Heart left ventricle (tissue), 16 donors: ENCODE results near the gene FBL. TPM values are rescaled to one million over a fixed set of nuclear protein-coding genes. Genes with fewer than 3 reads are reported as not detected.

Experiments
- ATAC-seq, 4 donors: fragments of 200-7000 bp; cut with Tn5 transposase; one replicate each; pipeline ENCODE4 v1.9.1; 2020 to 2022; ENCODE audit warnings: moderate library complexity in 4 of 4, mild to moderate bottlenecking in 3 of 4, moderate number of reproducible peaks in 1 of 4
- DNase-seq, 5 donors: peaks; one replicate each; pipeline ENCODE4 v3.0.0-alpha.2; 2020
- H3K27ac ChIP-seq, 12 donors: fragments of 200-600 bp; sonication (generic) in 4 of 12; one replicate each; pipeline versions ENCODE4 v1.5.0 to v1.8.0; 2016 to 2022; ENCODE audit warnings: mild to moderate bottlenecking in 2 of 12
- H3K27me3 ChIP-seq, 9 donors: fragments of 200-600 bp; sonication (generic) in 2 of 9; one replicate each; pipeline versions ENCODE4 v1.5.1 to v1.8.0; 2016 to 2022; ENCODE audit warnings: mild to moderate bottlenecking in 3 of 9
- H3K36me3 ChIP-seq, 9 donors: fragments of 200-600 bp; sonication (generic) in 2 of 9; one replicate each; pipeline versions ENCODE4 v1.5.0 to v1.8.0; 2018 to 2022; ENCODE audit warnings: mild to moderate bottlenecking in 2 of 9
- H3K4me1 ChIP-seq, 12 donors: fragments of 200-600 bp; sonication (generic) in 4 of 12; one replicate each; pipeline versions ENCODE4 v1.5.0 to v1.8.0; 2016 to 2022; ENCODE audit warnings: mild to moderate bottlenecking in 3 of 12
- H3K4me3 ChIP-seq, 12 donors: fragments of 200-600 bp; sonication (generic) in 4 of 12; one replicate each; pipeline versions ENCODE4 v1.5.0 to v1.8.0; 2017 to 2022; ENCODE audit warnings: mild to moderate bottlenecking in 9 of 12, moderate library complexity in 4 of 12
- H3K9me3 ChIP-seq, 12 donors: fragments of 200-600 bp; sonication (generic) in 4 of 12; one replicate each; pipeline versions ENCODE4 v1.5.0 to v1.8.0; 2016 to 2022; ENCODE audit warnings: mild to moderate bottlenecking in 1 of 12
- POLR2A ChIP-seq, 2 donors: fragments of 450-650 bp; IDR thresholded peaks; one replicate each; pipeline ENCODE4 v1.6.1; 2017; ENCODE audit warnings: antibody characterized with exemption in 2 of 2, mild to moderate bottlenecking in 2 of 2, moderate library complexity in 2 of 2
- WGBS, 4 donors: extraction: QIAGEN DNeasy Blood & Tissue Kit in 2 of 4; methylation state at CpG; one replicate each; pipeline versions ENCODE4 v1.1.5 to v1.1.7; 2013 to 2018; 5-methylcytosine and 5-hydroxymethylcytosine counted together
- intact Hi-C, 10 donors: fragments of 100-400 bp; cut with DNase I; formaldehyde crosslinking; loops; one replicate each; pipeline versions ENCODE4 v1.11.1 to v1.14.2; 2022
- polyA plus RNA-seq, 2 donors: library from polyadenylated mRNA; stranded (reverse); fragments of 200-250 nt; gene quantifications; one replicate each; pipeline ENCODE4 v1.2.3, GENCODE V29; 2013
- total RNA-seq, 9 donors: library from RNA; depleted of rRNA in 2 of 9; stranded (reverse); fragments of >200 nt in 2 of 9; fragmentation: NEBNext Ultra II Directional in 3 of 9; extraction: Animal tissue kit (Norgen Biotek cat#: 25700) in 3 of 9; gene quantifications; one replicate each; pipeline versions ENCODE4 v1.1.0 to v1.2.4, GENCODE V29; 2016 to 2023
- TF ChIP-seq, protein P1 (sequence below), 12 donors: fragments of 200-600 bp; sonication (generic) in 4 of 12; IDR thresholded peaks; one replicate each; pipeline versions ENCODE4 v1.5.0 to v1.8.0; 2018 to 2022; ENCODE audit warnings: antibody characterized with exemption in 12 of 12, mild to moderate bottlenecking in 5 of 12
- donor health status: ischemic (EF 13 %, LVEDD 7.1; RV severe dilation, severe dysfunction).
- donor health status: healthy with polysubstance abuse.
- donor health status: DM: no; HTN: yes; CAD: no.
- donor health status: DM: no; HTN: no; CAD: no.
- donor health status: ischemic (EF 25% LVEDD 6.9; RV normal size, moderate dysfunction).
- donor health status: ischemic (EF 25% LVEDD 5.7; RV mildly dilated, moderate dysfunction).
- donor health status: healthy.
- donor health status: DM: yes; HTN: yes; CAD: no.
- donor health status: ischemic (EF 35%, LVEDD 5.7; RV mildly dilated, moderate dysfunction).
- donor health status: nonischemic (EF 11% LVEDD 7.7; RV severe dilation, severe dysfunction).
- donor health status: DM: yes; HTN: yes; CAD: no.
- donor health status: PGD.
- donor health status: ischemic (EF 29% LVEDD 5.4; RV normal size, mild dysfunction).
- donor health status: nonischemic (EF 23%, LVEDD 6.1; RV moderate dilation, normal function).

The FBL gene
- total and polyA plus RNA-seq, 11 donors, result 44.3 to 169 (median 72.5) TPM

DNA sequence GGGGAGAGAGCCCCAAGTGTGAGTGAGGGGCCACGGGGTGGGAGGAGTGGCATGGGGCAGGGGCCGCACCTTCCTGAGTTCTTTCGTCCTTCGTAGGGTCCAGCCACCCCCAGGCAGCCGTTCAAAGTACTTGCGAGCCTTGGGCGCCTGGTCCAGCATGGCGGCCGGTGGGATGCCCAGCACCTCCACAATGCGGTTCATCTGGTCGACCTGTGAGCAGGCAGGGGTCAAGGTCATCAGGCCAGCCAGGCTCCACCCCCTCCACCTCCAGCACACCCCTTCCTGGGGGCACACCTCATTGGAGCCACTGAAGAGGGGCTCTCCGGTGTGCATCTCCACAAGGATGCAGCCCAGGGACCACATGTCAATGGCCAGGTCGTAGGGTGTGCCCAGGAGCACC, 19.0 kb downstream of the FBL start:
- intact Hi-C loops, result no loop called here
- H3K36me3 ChIP-seq, result peaks cover 0 to 68% (median 63%) of the 10 kb centered on the region in 9 donors
- no peak for TF ChIP-seq POLR2A (IDR thresholded peaks at IDR 0.05)
- TF ChIP-seq, protein P1, sequence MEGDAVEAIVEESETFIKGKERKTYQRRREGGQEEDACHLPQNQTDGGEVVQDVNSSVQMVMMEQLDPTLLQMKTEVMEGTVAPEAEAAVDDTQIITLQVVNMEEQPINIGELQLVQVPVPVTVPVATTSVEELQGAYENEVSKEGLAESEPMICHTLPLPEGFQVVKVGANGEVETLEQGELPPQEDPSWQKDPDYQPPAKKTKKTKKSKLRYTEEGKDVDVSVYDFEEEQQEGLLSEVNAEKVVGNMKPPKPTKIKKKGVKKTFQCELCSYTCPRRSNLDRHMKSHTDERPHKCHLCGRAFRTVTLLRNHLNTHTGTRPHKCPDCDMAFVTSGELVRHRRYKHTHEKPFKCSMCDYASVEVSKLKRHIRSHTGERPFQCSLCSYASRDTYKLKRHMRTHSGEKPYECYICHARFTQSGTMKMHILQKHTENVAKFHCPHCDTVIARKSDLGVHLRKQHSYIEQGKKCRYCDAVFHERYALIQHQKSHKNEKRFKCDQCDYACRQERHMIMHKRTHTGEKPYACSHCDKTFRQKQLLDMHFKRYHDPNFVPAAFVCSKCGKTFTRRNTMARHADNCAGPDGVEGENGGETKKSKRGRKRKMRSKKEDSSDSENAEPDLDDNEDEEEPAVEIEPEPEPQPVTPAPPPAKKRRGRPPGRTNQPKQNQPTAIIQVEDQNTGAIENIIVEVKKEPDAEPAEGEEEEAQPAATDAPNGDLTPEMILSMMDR (IDR thresholded peaks at IDR 0.05), result no peak
- no peak for ATAC-seq
- no peak overlapping the region for H3K27ac ChIP-seq
- H3K27me3 ChIP-seq, result no peaks in the 10 kb centered on the region
- H3K4me3 ChIP-seq, result no peak overlapping the region
- DNase-seq, result no peak
- WGBS, 4 donors, result 88 to 95% (median 89%) methylated on average over 8 to 13 of the region's 13 CpGs
- peaks cover 0 to 28% (median 17%) of the 10 kb centered on the region in 12 donors for H3K4me1 ChIP-seq
- no peaks in the 10 kb centered on the region for H3K9me3 ChIP-seq

DNA sequence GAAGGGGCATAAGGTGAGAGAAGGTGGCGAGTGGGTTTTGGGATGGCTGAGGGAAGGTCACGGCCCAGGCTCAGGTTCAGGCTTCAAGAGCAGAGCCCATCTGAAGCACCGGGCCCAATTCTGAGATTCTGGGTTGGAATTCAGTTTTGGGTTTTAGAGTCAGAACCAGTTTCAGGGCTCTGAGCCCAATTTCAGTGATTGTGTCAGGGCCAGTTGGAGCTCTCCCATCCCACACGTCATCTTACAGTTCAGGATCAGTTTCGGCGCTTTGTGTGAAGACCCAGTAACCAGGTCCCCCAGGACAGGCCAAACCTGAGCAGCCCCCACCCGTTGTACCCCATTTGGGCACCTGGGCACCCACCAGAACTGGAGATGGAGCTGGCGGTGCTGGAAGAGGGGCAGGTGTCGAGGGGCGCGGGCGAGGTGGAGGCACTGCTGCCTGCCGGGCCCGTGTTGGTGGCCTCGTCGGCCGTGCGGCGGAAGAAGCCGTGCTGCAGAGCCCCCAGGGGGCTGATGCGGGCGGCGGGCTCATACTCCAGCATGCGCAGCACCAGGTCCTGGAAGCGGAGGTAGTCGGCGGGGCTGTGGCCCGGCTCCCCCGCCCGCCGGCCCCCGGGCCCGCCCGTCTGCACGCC, 19.8 kb downstream of the FBL start:
- no peak for TF ChIP-seq POLR2A (IDR thresholded peaks at IDR 0.05)
- TF ChIP-seq, protein P1 (IDR thresholded peaks at IDR 0.05), result no peak
- no peak for ATAC-seq
- DNase-seq, result no peak
- intact Hi-C loops, result no loop called here
- Histone ChIP-seq H3K36me3 (peaks cover 0 to 64% (median 60%) of the 10 kb centered on the region in 9 donors), H3K9me3 (no peaks in the 10 kb centered on the region), H3K27ac (peak overlapping the region in 1 of 12 donors; percentile 9), H3K27me3 (no peaks in the 10 kb centered on the region), H3K4me1 (peaks cover 0 to 22% (median 9%) of the 10 kb centered on the region in 12 donors), H3K4me3 (no peak overlapping the region)
- 92 to 94% (median 93%) methylated on average over 30 to 35 of the region's 35 CpGs for WGBS, 4 donors

DNA sequence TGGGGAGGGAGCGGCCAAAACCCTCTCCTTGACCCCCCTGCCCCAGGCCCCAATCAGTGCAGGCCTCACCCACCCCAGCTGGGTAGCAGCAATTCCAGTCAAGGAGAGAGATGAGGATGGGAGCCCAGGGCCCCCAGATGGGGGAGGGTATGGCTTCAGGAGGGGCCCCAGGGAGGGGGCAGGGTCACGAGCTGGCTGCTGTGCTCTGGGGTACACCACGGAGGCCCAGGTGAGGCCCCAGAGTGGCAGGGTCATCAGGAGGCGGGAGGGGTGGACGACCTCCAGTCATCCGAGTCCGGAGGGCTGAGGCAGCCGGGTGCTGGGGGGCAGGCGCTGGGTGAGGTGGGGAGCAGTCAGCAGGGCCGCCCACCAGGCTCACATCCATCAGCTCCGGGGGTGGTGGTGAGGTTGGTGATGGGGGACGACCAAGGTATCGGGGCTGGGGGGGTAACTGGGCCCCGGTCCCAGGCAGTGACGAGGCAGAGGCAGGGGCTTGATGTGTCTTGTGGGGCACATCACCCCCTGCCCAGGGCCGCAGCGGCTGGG, 20.6 kb downstream of the FBL start:
- ATAC-seq (no peak), DNase-seq (peak in 1 of 5 donors; percentile 67)
- no peak for TF ChIP-seq POLR2A (IDR thresholded peaks at IDR 0.05)
- TF ChIP-seq, protein P1 (IDR thresholded peaks at IDR 0.05), result no peak
- Histone ChIP-seq H3K4me1 (peaks cover 0 to 22% (median 8%) of the 10 kb centered on the region in 12 donors), H3K36me3 (peaks cover 0 to 56% (median 52%) of the 10 kb centered on the region in 9 donors), H3K4me3 (no peak overlapping the region), H3K9me3 (peaks cover 0 to 2% (median 0%) of the 10 kb centered on the region in 12 donors), H3K27ac (peak overlapping the region in 2 of 12 donors; percentile 9 to 85), H3K27me3 (no peaks in the 10 kb centered on the region)
- WGBS, 4 donors, result 89 to 92% (median 91%) methylated on average over 6 to 17 of the region's 17 CpGs
- intact Hi-C loops, result no loop called here

DNA sequence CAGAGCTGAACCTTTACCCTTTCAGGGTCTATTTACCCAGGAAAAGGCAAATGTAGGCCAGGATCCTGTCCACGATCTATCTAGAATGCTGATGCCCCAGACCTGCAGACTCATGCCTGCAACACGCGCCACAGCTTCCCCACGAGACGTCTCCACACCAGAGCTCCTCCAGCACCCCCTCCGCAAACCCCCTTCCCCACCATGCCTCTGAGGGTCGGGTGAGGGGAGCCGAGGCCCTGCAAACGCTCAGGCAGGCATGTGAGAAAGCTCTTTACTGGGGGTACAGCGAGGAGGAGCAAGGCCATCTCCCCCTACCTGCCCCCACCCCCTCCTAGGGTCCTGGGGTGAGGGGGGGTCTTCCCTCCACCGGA, 21.1 kb downstream of the FBL start:
- intact Hi-C loops, result no loop called here
- no peak for TF ChIP-seq POLR2A (IDR thresholded peaks at IDR 0.05)
- TF ChIP-seq, protein P1 (IDR thresholded peaks at IDR 0.05), result no peak
- H3K36me3 ChIP-seq, result peaks cover 0 to 50% (median 47%) of the 10 kb centered on the region in 9 donors
- ATAC-seq (peak in 2 of 4 donors; percentile 1 to 4), DNase-seq (no peak)
- WGBS, 4 donors, result 76 to 87% (median 80%) methylated on average over 7 to 11 of the region's 11 CpGs
- H3K4me1 ChIP-seq, result peaks cover 0 to 22% (median 8%) of the 10 kb centered on the region in 12 donors
- H3K27me3 ChIP-seq, result no peaks in the 10 kb centered on the region
- H3K9me3 ChIP-seq, result peaks cover 0 to 2% (median 0%) of the 10 kb centered on the region in 12 donors
- peak overlapping the region in 3 of 12 donors; percentile 66 to 95 (median 86) for H3K4me3 ChIP-seq
- H3K27ac ChIP-seq, result peak overlapping the region in 9 of 12 donors; percentile 4 to 85 (median 64)
